Endothelial cell of umbilical vein (primary cell): ENCODE results near the gene NANP.

ENCODE experiments used
- EZH2 ChIP-seq: IDR thresholded peaks from 2 replicates; pipeline ENCODE4 v1.6.1; 2012; ENCODE audit warnings: borderline replicate concordance, low read depth, mild to moderate bottlenecking, moderate library complexity, low read length, inconsistent platforms; ENCODE audit not compliant: severe bottlenecking
- JUN ChIP-seq: IDR thresholded peaks from 2 replicates; pipeline ENCODE4 v1.6.1; 2011; ENCODE audit warnings: borderline replicate concordance, low read depth; ENCODE audit not compliant: insufficient read length, insufficient read depth

- no peak for TF ChIP-seq EZH2
- TF ChIP-seq JUN: no peak
Measured at GRCh38 chr20:25622049-25622448, 1.8 kb downstream of the NANP start.
